Lung (tissue), 16 donors: ENCODE results near the gene TBC1D17. TPM values are rescaled to one million over a fixed set of nuclear protein-coding genes. Genes with fewer than 3 reads are reported as not detected.
A peak's percentile ranks its signal among the peaks of the same experiment; 100 is the strongest.

Experiments used
- ATAC-seq: fragments of 200-7000 bp; cut with Tn5 transposase; one replicate; pipeline ENCODE4 v1.9.1; 2020; ENCODE audit warnings: moderate number of reproducible peaks; ENCODE audit not compliant: insufficient read depth, low FRiP score
- DNase-seq, 3 donors: peaks; one replicate each; pipeline ENCODE4 v3.0.0-alpha.2; 2013 to 2017
- H3K27ac ChIP-seq, 2 donors: one replicate each; pipeline ENCODE4 v1.5.1; 2013; ENCODE audit warnings: mild to moderate bottlenecking in 2 of 2, moderate library complexity in 2 of 2, control low read depth in 1 of 2, inconsistent platforms in 1 of 2, low read depth in 1 of 2, low read length in 1 of 2
- H3K27me3 ChIP-seq, 3 donors: one replicate each; pipeline ENCODE4 v1.5.1; 2013; ENCODE audit warnings: low read length in 2 of 3; ENCODE audit not compliant: control insufficient read depth in 3 of 3, insufficient read depth in 3 of 3
- H3K36me3 ChIP-seq, 4 donors: one replicate each; pipeline ENCODE4 v1.5.1; 2013; ENCODE audit warnings: low read length in 4 of 4, mild to moderate bottlenecking in 1 of 4, moderate library complexity in 1 of 4; ENCODE audit not compliant: control insufficient read depth in 4 of 4, insufficient read depth in 4 of 4
- H3K4me1 ChIP-seq, 5 donors: one replicate each; pipeline ENCODE4 v1.5.1; 2013; ENCODE audit warnings: low read length in 5 of 5, mild to moderate bottlenecking in 2 of 5, moderate library complexity in 1 of 5; ENCODE audit not compliant: control insufficient read depth in 5 of 5, insufficient read depth in 5 of 5
- H3K4me3 ChIP-seq: one replicate; pipeline ENCODE4 v1.5.1; 2013; ENCODE audit warnings: mild to moderate bottlenecking, control low read depth, moderate library complexity
- H3K9ac ChIP-seq, 2 donors: one replicate each; pipeline ENCODE4 v1.5.1; 2013; ENCODE audit warnings: low read length in 2 of 2, control low read depth in 1 of 2; ENCODE audit not compliant: insufficient read depth in 1 of 2
- H3K9me3 ChIP-seq, 4 donors: one replicate each; pipeline ENCODE4 v1.5.1; 2013; ENCODE audit warnings: low read length in 3 of 4, mild to moderate bottlenecking in 1 of 4, moderate library complexity in 1 of 4; ENCODE audit not compliant: control insufficient read depth in 4 of 4, insufficient read depth in 3 of 4
- CTCF ChIP-seq: IDR thresholded peaks from 2 replicates; pipeline ENCODE4 v1.5.1; 2012; ENCODE audit warnings: mild to moderate bottlenecking; ENCODE audit errors: control extremely low read depth, extremely low read depth
- WGBS, 2 donors: extraction: QIAGEN DNeasy Blood & Tissue Kit; methylation state at CpG; one replicate each; pipeline ENCODE4 v1.1.7; 2013; 5-methylcytosine and 5-hydroxymethylcytosine counted together
- long read RNA-seq, 5 donors: transcript quantifications; one replicate each; lab custom pipeline, GENCODE V29; 2026
- polyA plus RNA-seq, 2 donors: library from polyadenylated mRNA; stranded (reverse); fragments of 200-250 nt; gene quantifications; one replicate each; pipeline ENCODE4 v1.2.1, GENCODE V29; 2013
- total RNA-seq, 2 donors: library from RNA; depleted of rRNA in 1 of 2; stranded (reverse); fragments of >200 nt in 1 of 2; gene quantifications; one replicate each; pipeline ENCODE4 v1.2.1, GENCODE V29; 2014 to 2021
- donor health status: control.
- donor health status: control.
- donor health status: Bipolar disorder and iron deficiency.
- donor health status: healthy.
- donor health status: DM: yes; HTN: yes; CAD: no.

Gene TBC1D17
- total RNA-seq (10 to 100 TPM; 23.3 to 52.9 TPM), polyA plus RNA-seq (10 to 100 TPM; 27.6 to 37.1 TPM)
- long read RNA-seq, donor 1, transcript TBC1D17-201 (17 exons, 2,366 nt) = major isoform, 5 of 6 reads
- long read RNA-seq, donor 1, partial matches to known transcripts = 0 of 6 reads
- long read RNA-seq, donor 1, other reads (novel, unspliced or antisense) = 0 of 6 reads
- long read RNA-seq, donor 2, partial matches to known transcripts = 0 of 1 reads
- long read RNA-seq, donor 2, other reads (novel, unspliced or antisense) = 0 of 1 reads
- long read RNA-seq, donor 3, partial matches to known transcripts = 5 of 7 reads
- long read RNA-seq, donor 3, other reads (novel, unspliced or antisense) = 0 of 7 reads
- long read RNA-seq, donor 4, partial matches to known transcripts = 0 of 2 reads
- long read RNA-seq, donor 4, other reads (novel, unspliced or antisense) = 0 of 2 reads
- long read RNA-seq, donor 5, partial matches to known transcripts = 6 of 8 reads
- long read RNA-seq, donor 5, other reads (novel, unspliced or antisense) = 0 of 8 reads

GRCh38 chr19:49877020-49877878, at the start of gene TBC1D17, which contains the start of gene AKT1S1:
TSS of gene TBC1D17 (plus strand) at chr19:49877702. CDS start at chr19:49877724, 22 bp downstream.
TSS of gene AKT1S1 (minus strand) at chr19:49877355. CDS start at chr19:49873295, 4,060 bp downstream.
- no peaks in the 10 kb centered on the region for H3K27me3 ChIP-seq
- 0% methylated on average over 61 of the region's 61 CpGs for WGBS, 2 donors
- H3K4me3 ChIP-seq = peak within 1 kb of the TSS; percentile 70
- no peak for TF ChIP-seq CTCF
- DNase-seq (peak; percentile 100), ATAC-seq (peak; percentile 83)
- H3K36me3 ChIP-seq = peaks cover 8 to 32% (median 28%) of the 10 kb centered on the region in 4 donors
- no peaks in the 10 kb centered on the region for H3K9me3 ChIP-seq
- peak within 1 kb of the TSS; percentile 97 to 98 for H3K27ac ChIP-seq
- H3K4me1 ChIP-seq = peaks cover 0 to 18% (median 7%) of the 10 kb centered on the region in 5 donors
- H3K9ac ChIP-seq = peak within 1 kb of the TSS; percentile 98 to 99

- peaks cover 4 to 50% (median 30%) of the 10 kb centered on the region in 4 donors for H3K36me3 ChIP-seq
- no peak overlapping the region for H3K27ac ChIP-seq
- no peaks in the 10 kb centered on the region for H3K4me1 ChIP-seq
- H3K9ac ChIP-seq = no peak overlapping the region
- no peak for ATAC-seq
- WGBS, 2 donors = 95 to 96% methylated on average over 8 of the region's 8 CpGs
- TF ChIP-seq CTCF = no peak
- no peaks in the 10 kb centered on the region for H3K27me3 ChIP-seq
- no peaks in the 10 kb centered on the region for H3K9me3 ChIP-seq
- no peak overlapping the region for H3K4me3 ChIP-seq
- no peak for DNase-seq
These were observed 48.3 kb upstream of the TBC1D17 start for GRCh38 chr19:49829200-49829599.

DNA sequence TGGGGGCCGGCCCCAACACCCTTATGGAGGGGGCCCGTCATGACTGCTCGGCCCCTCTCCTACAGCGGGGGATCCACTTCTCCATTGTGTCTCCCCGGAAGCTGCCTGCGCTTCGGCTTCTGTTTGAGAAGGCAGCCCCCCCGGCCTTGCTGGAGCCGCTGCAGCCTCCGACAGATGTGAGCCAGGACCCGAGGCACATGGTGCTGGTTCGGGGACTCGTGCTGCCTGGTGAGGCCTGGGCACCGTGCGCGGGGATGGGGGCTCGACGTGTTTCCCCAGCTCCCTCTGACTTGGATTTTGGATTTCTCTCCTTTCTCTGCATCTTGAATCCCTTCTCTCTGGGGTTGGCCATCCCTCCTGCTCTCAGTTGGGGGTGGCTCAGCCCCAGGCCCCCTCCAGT, 47.8 kb upstream of the TBC1D17 start:
- ATAC-seq = no peak
- Histone ChIP-seq H3K9ac (no peak overlapping the region), H3K27ac (no peak overlapping the region), H3K4me3 (no peak overlapping the region), H3K4me1 (no peaks in the 10 kb centered on the region), H3K36me3 (peaks cover 7 to 55% (median 34%) of the 10 kb centered on the region in 4 donors), H3K27me3 (no peaks in the 10 kb centered on the region), H3K9me3 (no peaks in the 10 kb centered on the region)
- DNase-seq = no peak
- 96 to 98% methylated on average over 18 of the region's 18 CpGs for WGBS, 2 donors
- TF ChIP-seq CTCF = no peak
